HepG2 (cell line): ENCODE data around the gene TFEB. TPM values are rescaled to one million over a fixed set of nuclear protein-coding genes. Genes with fewer than 3 reads are reported as not detected.

Experiments used
- ATAC-seq: fragments of 200-7000 bp; cut with Tn5 transposase; 3 replicates; pipeline ENCODE4 v1.9.1; 2020; ENCODE audit warnings: mild to moderate bottlenecking, moderate library complexity
- BruUV-seq: library from RNA; stranded (reverse); fragments of 400-500 nt; replicated peaks from 2 replicates; lab custom pipeline; 2021; lab: Mats Ljungman, UMichigan
- CTCF ChIA-PET: fragments of 300-600 bp; formaldehyde crosslinking; extraction: SDS; loops from one replicate; lab custom pipeline; 2021; ENCODE audit warnings: low total read pairs, inconsistent platforms, low intra/inter-chr PET ratio; lab: Yijun Ruan, JAX
- POLR2A ChIA-PET: fragments of 350-600 bp; sonication (Branson Sonifier 250); formaldehyde crosslinking; loops from one replicate; lab custom pipeline; 2020; ENCODE audit warnings: antibody characterized with exemption, inconsistent platforms; lab: Yijun Ruan, JAX
- DNase-seq: peaks from one replicate; pipeline ENCODE4 v3.0.0-alpha.2; 2015; ENCODE audit warnings: low spot score
- FAIRE-seq: peaks from 3 replicates; lab custom pipeline; 2011; peaks lifted over from hg19 to GRCh38; lab: Jason Lieb, UNC
- H2AFZ ChIP-seq: one replicate; pipeline ENCODE4 v1.6.1; 2011; ENCODE audit warnings: low read length, inconsistent platforms
- H3K27ac ChIP-seq: fragments of 300-600 bp; 3 replicates; pipeline ENCODE4 v1.8.0; 2011; ENCODE audit warnings: mixed run types, mild to moderate bottlenecking, mixed read lengths, low read length, inconsistent platforms; ENCODE audit not compliant: insufficient read depth; ENCODE audit errors: extremely low read length
- H3K27me3 ChIP-seq, 2 experiments: fragments of 200-600 bp in 1 of 2; 2 replicates in 1 of 2; 3 replicates in 1 of 2; pipeline versions ENCODE4 v1.6.0 to v1.8.0; 2011; ENCODE audit warnings: low read length in 2 of 2, mild to moderate bottlenecking in 2 of 2, moderate library complexity in 2 of 2, inconsistent platforms in 1 of 2; ENCODE audit not compliant: insufficient read depth in 2 of 2, control insufficient read depth in 1 of 2
- H3K36me3 ChIP-seq, 2 experiments: fragments of 200-600 bp in 1 of 2; replicated peaks in 1 of 2; 2 replicates in 1 of 2; 3 replicates in 1 of 2; pipeline versions ENCODE4 v1.5.1 to v1.8.0; 2011; ENCODE audit warnings: low read length in 2 of 2, inconsistent platforms in 1 of 2; ENCODE audit not compliant: insufficient read depth in 2 of 2, control insufficient read depth in 1 of 2
- H3K4me1 ChIP-seq: 2 replicates; pipeline ENCODE4 v1.5.1; 2012; ENCODE audit warnings: low read length, inconsistent platforms; ENCODE audit not compliant: insufficient read depth
- H3K4me2 ChIP-seq: 2 replicates; pipeline ENCODE4 v1.6.0; 2011; ENCODE audit warnings: low read depth, low read length, inconsistent platforms
- H3K4me3 ChIP-seq, 3 experiments: fragments of 200-600 bp in 1 of 3; sonication (generic), shearing (Covaris generic) in 1 of 3; replicated peaks in 1 of 3; 2 replicates each; pipeline ENCODE4 v1.5.1; 2011 to 2016; ENCODE audit warnings: low read length in 3 of 3, inconsistent platforms in 2 of 3, low read depth in 2 of 3, mild to moderate bottlenecking in 2 of 3, control low read depth in 1 of 3, mixed read lengths in 1 of 3; ENCODE audit not compliant: insufficient read depth in 1 of 3
- H3K79me2 ChIP-seq: one replicate; pipeline ENCODE4 v1.6.1; 2011; ENCODE audit warnings: low read length, inconsistent platforms; ENCODE audit not compliant: insufficient read depth
- H3K9ac ChIP-seq: 2 replicates; pipeline ENCODE4 v1.6.0; 2011; ENCODE audit warnings: mild to moderate bottlenecking, low read depth, low read length, inconsistent platforms; ENCODE audit not compliant: insufficient read depth
- H3K9me3 ChIP-seq: 2 replicates; pipeline ENCODE4 v1.5.1; 2012; ENCODE audit warnings: mild to moderate bottlenecking, low read length
- H4K20me1 ChIP-seq: 2 replicates; pipeline ENCODE4 v1.6.0; 2011; ENCODE audit warnings: inconsistent platforms, mild to moderate bottlenecking, low read length, moderate library complexity; ENCODE audit not compliant: insufficient read depth
- ATF1 ChIP-seq: IDR thresholded peaks from 2 replicates; pipeline ENCODE4 v1.6.1; 2016; ENCODE audit warnings: mild to moderate bottlenecking, control low read depth
- CCDC6 ChIP-seq: sonication (generic); formaldehyde crosslinking; IDR thresholded peaks from 2 replicates; pipeline ENCODE4 v1.8.1; 2022; ENCODE audit warnings: mild to moderate bottlenecking, missing genetic modification reagents, moderate library complexity
- CSRNP1 ChIP-seq: sonication (generic); formaldehyde crosslinking; IDR thresholded peaks from 2 replicates; pipeline ENCODE4 v1.8.1; 2023; ENCODE audit warnings: mild to moderate bottlenecking, missing genetic modification reagents
- DMAP1 ChIP-seq: IDR thresholded peaks from 2 replicates; pipeline ENCODE4 v1.6.1; 2016
- FOSL2 ChIP-seq: sonication (generic); formaldehyde crosslinking; IDR thresholded peaks from 2 replicates; pipeline ENCODE4 v1.4.0; 2020; ENCODE audit warnings: missing genetic modification reagents
- MAF1 ChIP-seq: sonication (generic); formaldehyde crosslinking; IDR thresholded peaks from 2 replicates; pipeline ENCODE4 v1.5.0; 2020; ENCODE audit warnings: missing genetic modification reagents, borderline replicate concordance
- MBD4 ChIP-seq: IDR thresholded peaks from 2 replicates; pipeline ENCODE4 v1.6.1; 2012; ENCODE audit warnings: low read length, inconsistent platforms, borderline replicate concordance
- MTERF4 ChIP-seq: sonication (generic); formaldehyde crosslinking; IDR thresholded peaks from 2 replicates; pipeline ENCODE4 v1.8.0; 2023; ENCODE audit warnings: mild to moderate bottlenecking, missing genetic modification reagents
- NFYB ChIP-seq: sonication (generic); formaldehyde crosslinking; IDR thresholded peaks from 2 replicates; pipeline ENCODE4 v1.4.0; 2020; ENCODE audit warnings: missing genetic modification reagents
- PHF8 ChIP-seq: sonication (generic); formaldehyde crosslinking; IDR thresholded peaks from 2 replicates; pipeline ENCODE4 v1.5.0; 2020; ENCODE audit warnings: missing genetic modification reagents
- SP140L ChIP-seq: sonication (generic); formaldehyde crosslinking; IDR thresholded peaks from 2 replicates; pipeline ENCODE4 v1.4.0; 2020; ENCODE audit warnings: missing genetic modification reagents, borderline replicate concordance
- SRSF4 ChIP-seq: fragments of 200-400 bp; formaldehyde crosslinking; IDR thresholded peaks from one replicate; pipeline ENCODE4 v1.6.1; 2018; ENCODE audit warnings: mild to moderate bottlenecking, low read depth, low read length, moderate library complexity; ENCODE audit not compliant: poor library complexity, severe bottlenecking
- TBX3 ChIP-seq: fragments of 450-650 bp; IDR thresholded peaks from 2 replicates; pipeline ENCODE4 v1.6.1; 2017; ENCODE audit warnings: antibody characterized with exemption, mild to moderate bottlenecking, inconsistent platforms, borderline replicate concordance
- YEATS4 ChIP-seq: sonication (generic); formaldehyde crosslinking; IDR thresholded peaks from 2 replicates; pipeline ENCODE4 v1.4.0; 2020; ENCODE audit warnings: missing genetic modification reagents, borderline replicate concordance
- ZFP36L2 ChIP-seq: sonication (generic); formaldehyde crosslinking; IDR thresholded peaks from 2 replicates; pipeline ENCODE4 v1.4.0; 2020; ENCODE audit warnings: missing genetic modification reagents
- ZNF251 ChIP-seq: sonication (generic); formaldehyde crosslinking; IDR thresholded peaks from 2 replicates; pipeline ENCODE4 v1.9.0; 2021; ENCODE audit warnings: mild to moderate bottlenecking, missing genetic modification reagents
- ZNF503 ChIP-seq: sonication (generic); formaldehyde crosslinking; IDR thresholded peaks from 2 replicates; pipeline ENCODE4 v1.4.0; 2020; ENCODE audit warnings: missing genetic modification reagents
- ZNF773 ChIP-seq: sonication (generic); formaldehyde crosslinking; IDR thresholded peaks from 2 replicates; pipeline ENCODE4 v1.4.0; 2020; ENCODE audit warnings: missing genetic modification reagents, borderline replicate concordance
- ZNF883 ChIP-seq: sonication (generic); formaldehyde crosslinking; IDR thresholded peaks from 2 replicates; pipeline ENCODE4 v1.5.1; 2020; ENCODE audit warnings: mild to moderate bottlenecking, missing genetic modification reagents; ENCODE audit errors: not compliant biosample characterization
- WGBS: methylation state at CpG from one replicate; pipeline ENCODE4 v1.1.6; 2017; ENCODE audit warnings: low lambda C conversion rate; 5-methylcytosine and 5-hydroxymethylcytosine counted together
- in situ Hi-C: cut with HindIII; loops from 2 replicates; pipeline ENCODE4 v1.10.0; 2017; ENCODE audit warnings: low pct_unique_long_range_greater_than_20kb; ENCODE audit not compliant: extremely low pct_ligation_motif_present
- intact Hi-C: fragments of 100-400 bp; cut with micrococcal nuclease; formaldehyde crosslinking; loops from one replicate; pipeline ENCODE4 v1.10.0; 2022; ENCODE audit not compliant: unreplicated experiment
- polyA plus RNA-seq, 8 experiments: library from polyadenylated mRNA; depleted of rRNA in 3 of 8; stranded (reverse) in 7 of 8; unstranded in 1 of 8; fragments of >200 nt; fragmentation: Illumina TruSeq in 4 of 8; extraction: Trizol in 4 of 8; gene quantifications; 2 replicates each; pipeline versions ENCODE4 v1.2.1 to v1.2.3, GENCODE V29; 2011 to 2016; ENCODE audit warnings: low read depth in 4 of 8, missing spikeins in 1 of 8, mixed read lengths in 1 of 8; ENCODE audit not compliant: insufficient read depth in 1 of 8
- total RNA-seq, 5 experiments: library from RNA; depleted of rRNA; stranded (reverse); fragments of >200 nt; fragmentation: Illumina TruSeq; extraction: Trizol; gene quantifications; 2 replicates each; pipeline ENCODE4 v1.2.3, GENCODE V29; 2016; ENCODE audit warnings: low read depth in 1 of 5
- TF ChIP-seq, protein P1 (sequence below): fragments of 450-650 bp; IDR thresholded peaks from 2 replicates; pipeline ENCODE4 v1.6.1; 2017

Gene TFEB
- total and polyA plus RNA-seq, 2 of the 13 experiments (the other 11 are each of a cell fraction or from before 2014, with no cell fraction given): 13.3 to 18.7 TPM

GRCh38 chr6:41683273-41683522 lies 52.2 kb downstream of the TFEB start:
- FAIRE-seq (no peak), ATAC-seq (peak; percentile 36), DNase-seq (no peak)
- Histone ChIP-seq H3K4me1 (peaks cover 32% of the 10 kb centered on the region), H3K4me3 (peak overlapping the region in 2 of 3 experiments; percentile 36 to 60; a peak in 3 of 6 replicates), H4K20me1 (no peaks in the 10 kb centered on the region), H2AFZ (no peak overlapping the region), H3K9ac (peak overlapping the region; percentile 3; the same call in 1 of the 2 replicates), H3K9me3 (no peaks in the 10 kb centered on the region), H3K27ac (no peak overlapping the region), H3K36me3 (peaks cover 3 to 5% of the 10 kb centered on the region in 2 experiments; a peak in 1 of 5 replicates), H3K27me3 (peaks cover 7 to 27% of the 10 kb centered on the region in 2 experiments; a peak in 3 of 5 replicates), H3K4me2 (peak overlapping the region; percentile 73), H3K79me2 (no peaks in the 10 kb centered on the region)
- WGBS: 39% methylated on average over 17 of the region's 18 CpGs
- ChIA-PET POLR2A (interaction anchor here (0.5 to 1.1 kb wide), 2 partner anchors 51 to 195 kb away, joined by 3 read pairs; no protein-coding TSS in a partner anchor), CTCF (interaction anchor here (0.8 to 6.0 kb wide), 7 partner anchors 9 to 316 kb away, joined by 3 to 154 read pairs (median 4); no protein-coding TSS in a partner anchor)
- in situ Hi-C loops (loop anchor here (5.0 kb wide), 3 partner anchors 81 to 311 kb away; no protein-coding TSS in a partner anchor), intact Hi-C loops (loop anchor here (5.0 kb wide), 1 partner anchor 376 kb away; no protein-coding TSS in a partner anchor)
- no TSS peak for BruUV-seq
- TF ChIP-seq ZNF503 (CRISPR knock-in tag) (no peak), SP140L (no peak), MTERF4 (CRISPR knock-in tag) (no peak), YEATS4 (0 out of 2 replicates have a peak, but pooled peaks have one; percentile 29), SRSF4 (no peak), FOSL2 (no peak), MBD4 (no peak), TBX3 (no peak), PHF8 (no peak), NFYB (no peak), MAF1 (CRISPR knock-in tag) (no peak), ZNF773 (CRISPR knock-in tag) (no peak), ATF1 (CRISPR knock-in tag) (no peak), DMAP1 (no peak; the same call in 1 of the 2 replicates), ZNF251 (CRISPR knock-in tag) (no peak), CCDC6 (CRISPR knock-in tag) (no peak), CSRNP1 (CRISPR knock-in tag) (no peak), ZFP36L2 (CRISPR knock-in tag) (no peak), ZNF883 (no peak)
- TF ChIP-seq, protein P1, sequence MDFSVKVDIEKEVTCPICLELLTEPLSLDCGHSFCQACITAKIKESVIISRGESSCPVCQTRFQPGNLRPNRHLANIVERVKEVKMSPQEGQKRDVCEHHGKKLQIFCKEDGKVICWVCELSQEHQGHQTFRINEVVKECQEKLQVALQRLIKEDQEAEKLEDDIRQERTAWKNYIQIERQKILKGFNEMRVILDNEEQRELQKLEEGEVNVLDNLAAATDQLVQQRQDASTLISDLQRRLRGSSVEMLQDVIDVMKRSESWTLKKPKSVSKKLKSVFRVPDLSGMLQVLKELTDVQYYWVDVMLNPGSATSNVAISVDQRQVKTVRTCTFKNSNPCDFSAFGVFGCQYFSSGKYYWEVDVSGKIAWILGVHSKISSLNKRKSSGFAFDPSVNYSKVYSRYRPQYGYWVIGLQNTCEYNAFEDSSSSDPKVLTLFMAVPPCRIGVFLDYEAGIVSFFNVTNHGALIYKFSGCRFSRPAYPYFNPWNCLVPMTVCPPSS: no peak
